HG03571 (cell line): ENCODE data around the gene RINL.
"Not testable (repeated sequence)": the region's sequence is repeated elsewhere in the genome, so short reads cannot be mapped to it uniquely, and the experiment has no call there.

ENCODE experiments used
- ATAC-seq: cut with Tn5 transposase; IDR thresholded peaks from one replicate; pipeline ENCODE4 v1.9.1; 2021; ENCODE audit not compliant: unreplicated experiment

Gene RINL

GRCh38 chr19:38905620-38906019 is 27.5 kb upstream of the RINL start:
- ATAC-seq = no peak

GRCh38 chr19:38904581-38905539 is 26.8 kb upstream of the RINL start:
- no peak for ATAC-seq

- ATAC-seq = no peak
Measured at GRCh38 chr19:38901683-38902082, 23.6 kb upstream of the RINL start.

- no peak for ATAC-seq
Measured at GRCh38 chr19:38900743-38901190, 22.7 kb upstream of the RINL start.

- ATAC-seq = no peak
Measured at GRCh38 chr19:38900202-38900629, 22.1 kb upstream of the RINL start.

GRCh38 chr19:38899447-38900201 is 21.5 kb upstream of the RINL start, which contains the start of the genes NFKBIB and SIRT2:
Gene NFKBIB (plus strand): TSS chr19:38899969. CDS start chr19:38900033, 64 bp downstream.
Gene SIRT2 (minus strand): TSS chr19:38899618. CDS start chr19:38899521, 97 bp downstream.
- ATAC-seq = peak; percentile 86

GRCh38 chr19:38898788-38899446 is 20.8 kb upstream of the RINL start:
- peak; percentile 2 for ATAC-seq

GRCh38 chr19:38894968-38895367 is 16.9 kb upstream of the RINL start:
- no peak for ATAC-seq

GRCh38 chr19:38893341-38893771 is 15.3 kb upstream of the RINL start:
- ATAC-seq = no peak

- no peak for ATAC-seq
Measured at GRCh38 chr19:38892841-38893240, 14.8 kb upstream of the RINL start.

- ATAC-seq = no peak
Measured at GRCh38 chr19:38891771-38892170, 13.7 kb upstream of the RINL start.

- ATAC-seq = no peak
Measured at GRCh38 chr19:38890686-38891085, 12.6 kb upstream of the RINL start.

GRCh38 chr19:38889803-38890202 is 11.7 kb upstream of the RINL start:
- no peak for ATAC-seq

GRCh38 chr19:38888876-38889275 is 10.8 kb upstream of the RINL start:
- no peak for ATAC-seq

- not testable (repeated sequence) for ATAC-seq
Measured at GRCh38 chr19:38884691-38885090, 6.6 kb upstream of the RINL start.

- ATAC-seq = no peak
Measured at GRCh38 chr19:38883286-38883685, 5.2 kb upstream of the RINL start.

GRCh38 chr19:38880882-38881609 is 3.0 kb upstream of the RINL start:
- no peak for ATAC-seq

GRCh38 chr19:38880076-38880881 is 2.2 kb upstream of the RINL start:
- ATAC-seq = no peak

- no peak for ATAC-seq
Measured at GRCh38 chr19:38879400-38879751, 1.3 kb upstream of the RINL start.
